Measurements from ENCODE around the gene AKR7A3. TPM values are rescaled to one million over a fixed set of nuclear protein-coding genes. Genes with fewer than 3 reads are reported as not detected.

The AKR7A3 gene
- total and polyA plus RNA-seq, 9 of the 15 experiments (the other 6 are each of a cell fraction or from before 2014, with no cell fraction given): 0.04 to 1.5 (median 0.44) TPM; not detected in 1

DNA sequence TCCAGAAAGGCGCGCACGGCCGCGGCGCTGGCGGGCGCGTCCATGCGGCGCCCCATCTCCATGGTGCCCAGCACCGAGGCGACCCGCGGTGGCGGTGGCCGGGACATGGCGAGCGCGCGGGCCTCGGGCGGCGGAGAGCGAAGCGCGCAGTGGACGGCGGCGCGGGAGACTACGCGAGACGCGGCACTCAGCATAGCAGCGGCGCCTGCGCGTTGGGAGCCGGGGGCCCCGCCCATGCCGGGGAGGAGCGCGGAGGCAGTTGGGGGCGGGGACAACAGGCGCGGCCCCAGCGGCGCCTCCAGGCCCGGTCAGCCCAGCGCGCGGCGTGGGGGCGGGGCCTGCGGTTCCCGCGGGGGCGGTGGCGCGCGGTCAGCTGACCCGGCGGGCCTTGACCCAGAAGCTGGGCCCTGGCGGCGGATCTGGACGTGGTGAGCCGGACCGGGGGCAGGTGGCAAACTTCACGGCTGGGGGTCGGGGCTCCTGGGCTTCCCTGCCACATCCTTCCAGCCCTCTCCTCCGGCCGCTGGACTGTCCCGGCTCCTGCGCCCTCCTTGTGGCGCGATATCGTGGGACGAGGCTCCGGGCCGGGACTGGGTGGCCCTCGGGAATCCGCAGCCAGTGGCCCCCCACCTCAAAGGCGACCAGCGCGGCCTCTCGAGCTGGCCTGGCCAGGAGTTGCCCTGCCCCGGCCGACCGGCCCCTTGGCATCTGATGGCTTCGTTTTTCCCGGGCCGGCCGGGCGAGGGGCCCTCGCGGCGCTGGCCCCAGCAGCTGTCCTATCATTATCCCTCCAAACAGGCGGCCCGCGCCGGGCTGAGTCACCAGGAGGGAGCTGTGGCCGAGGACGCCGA, 23.6 kb upstream of the AKR7A3 start, which contains the start of the genes AKR7A2 and SLC66A1 (continued):
- TF ChIP-seq, protein P1, sequence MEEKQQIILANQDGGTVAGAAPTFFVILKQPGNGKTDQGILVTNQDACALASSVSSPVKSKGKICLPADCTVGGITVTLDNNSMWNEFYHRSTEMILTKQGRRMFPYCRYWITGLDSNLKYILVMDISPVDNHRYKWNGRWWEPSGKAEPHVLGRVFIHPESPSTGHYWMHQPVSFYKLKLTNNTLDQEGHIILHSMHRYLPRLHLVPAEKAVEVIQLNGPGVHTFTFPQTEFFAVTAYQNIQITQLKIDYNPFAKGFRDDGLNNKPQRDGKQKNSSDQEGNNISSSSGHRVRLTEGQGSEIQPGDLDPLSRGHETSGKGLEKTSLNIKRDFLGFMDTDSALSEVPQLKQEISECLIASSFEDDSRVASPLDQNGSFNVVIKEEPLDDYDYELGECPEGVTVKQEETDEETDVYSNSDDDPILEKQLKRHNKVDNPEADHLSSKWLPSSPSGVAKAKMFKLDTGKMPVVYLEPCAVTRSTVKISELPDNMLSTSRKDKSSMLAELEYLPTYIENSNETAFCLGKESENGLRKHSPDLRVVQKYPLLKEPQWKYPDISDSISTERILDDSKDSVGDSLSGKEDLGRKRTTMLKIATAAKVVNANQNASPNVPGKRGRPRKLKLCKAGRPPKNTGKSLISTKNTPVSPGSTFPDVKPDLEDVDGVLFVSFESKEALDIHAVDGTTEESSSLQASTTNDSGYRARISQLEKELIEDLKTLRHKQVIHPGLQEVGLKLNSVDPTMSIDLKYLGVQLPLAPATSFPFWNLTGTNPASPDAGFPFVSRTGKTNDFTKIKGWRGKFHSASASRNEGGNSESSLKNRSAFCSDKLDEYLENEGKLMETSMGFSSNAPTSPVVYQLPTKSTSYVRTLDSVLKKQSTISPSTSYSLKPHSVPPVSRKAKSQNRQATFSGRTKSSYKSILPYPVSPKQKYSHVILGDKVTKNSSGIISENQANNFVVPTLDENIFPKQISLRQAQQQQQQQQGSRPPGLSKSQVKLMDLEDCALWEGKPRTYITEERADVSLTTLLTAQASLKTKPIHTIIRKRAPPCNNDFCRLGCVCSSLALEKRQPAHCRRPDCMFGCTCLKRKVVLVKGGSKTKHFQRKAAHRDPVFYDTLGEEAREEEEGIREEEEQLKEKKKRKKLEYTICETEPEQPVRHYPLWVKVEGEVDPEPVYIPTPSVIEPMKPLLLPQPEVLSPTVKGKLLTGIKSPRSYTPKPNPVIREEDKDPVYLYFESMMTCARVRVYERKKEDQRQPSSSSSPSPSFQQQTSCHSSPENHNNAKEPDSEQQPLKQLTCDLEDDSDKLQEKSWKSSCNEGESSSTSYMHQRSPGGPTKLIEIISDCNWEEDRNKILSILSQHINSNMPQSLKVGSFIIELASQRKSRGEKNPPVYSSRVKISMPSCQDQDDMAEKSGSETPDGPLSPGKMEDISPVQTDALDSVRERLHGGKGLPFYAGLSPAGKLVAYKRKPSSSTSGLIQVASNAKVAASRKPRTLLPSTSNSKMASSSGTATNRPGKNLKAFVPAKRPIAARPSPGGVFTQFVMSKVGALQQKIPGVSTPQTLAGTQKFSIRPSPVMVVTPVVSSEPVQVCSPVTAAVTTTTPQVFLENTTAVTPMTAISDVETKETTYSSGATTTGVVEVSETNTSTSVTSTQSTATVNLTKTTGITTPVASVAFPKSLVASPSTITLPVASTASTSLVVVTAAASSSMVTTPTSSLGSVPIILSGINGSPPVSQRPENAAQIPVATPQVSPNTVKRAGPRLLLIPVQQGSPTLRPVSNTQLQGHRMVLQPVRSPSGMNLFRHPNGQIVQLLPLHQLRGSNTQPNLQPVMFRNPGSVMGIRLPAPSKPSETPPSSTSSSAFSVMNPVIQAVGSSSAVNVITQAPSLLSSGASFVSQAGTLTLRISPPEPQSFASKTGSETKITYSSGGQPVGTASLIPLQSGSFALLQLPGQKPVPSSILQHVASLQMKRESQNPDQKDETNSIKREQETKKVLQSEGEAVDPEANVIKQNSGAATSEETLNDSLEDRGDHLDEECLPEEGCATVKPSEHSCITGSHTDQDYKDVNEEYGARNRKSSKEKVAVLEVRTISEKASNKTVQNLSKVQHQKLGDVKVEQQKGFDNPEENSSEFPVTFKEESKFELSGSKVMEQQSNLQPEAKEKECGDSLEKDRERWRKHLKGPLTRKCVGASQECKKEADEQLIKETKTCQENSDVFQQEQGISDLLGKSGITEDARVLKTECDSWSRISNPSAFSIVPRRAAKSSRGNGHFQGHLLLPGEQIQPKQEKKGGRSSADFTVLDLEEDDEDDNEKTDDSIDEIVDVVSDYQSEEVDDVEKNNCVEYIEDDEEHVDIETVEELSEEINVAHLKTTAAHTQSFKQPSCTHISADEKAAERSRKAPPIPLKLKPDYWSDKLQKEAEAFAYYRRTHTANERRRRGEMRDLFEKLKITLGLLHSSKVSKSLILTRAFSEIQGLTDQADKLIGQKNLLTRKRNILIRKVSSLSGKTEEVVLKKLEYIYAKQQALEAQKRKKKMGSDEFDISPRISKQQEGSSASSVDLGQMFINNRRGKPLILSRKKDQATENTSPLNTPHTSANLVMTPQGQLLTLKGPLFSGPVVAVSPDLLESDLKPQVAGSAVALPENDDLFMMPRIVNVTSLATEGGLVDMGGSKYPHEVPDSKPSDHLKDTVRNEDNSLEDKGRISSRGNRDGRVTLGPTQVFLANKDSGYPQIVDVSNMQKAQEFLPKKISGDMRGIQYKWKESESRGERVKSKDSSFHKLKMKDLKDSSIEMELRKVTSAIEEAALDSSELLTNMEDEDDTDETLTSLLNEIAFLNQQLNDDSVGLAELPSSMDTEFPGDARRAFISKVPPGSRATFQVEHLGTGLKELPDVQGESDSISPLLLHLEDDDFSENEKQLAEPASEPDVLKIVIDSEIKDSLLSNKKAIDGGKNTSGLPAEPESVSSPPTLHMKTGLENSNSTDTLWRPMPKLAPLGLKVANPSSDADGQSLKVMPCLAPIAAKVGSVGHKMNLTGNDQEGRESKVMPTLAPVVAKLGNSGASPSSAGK (IDR thresholded peaks at IDR 0.05): peak; percentile 94
- TF ChIP-seq RHOXF2B (CRISPR knock-in tag; conservative IDR thresholded peaks at IDR 0.05) (no peak), BMI1 (IDR thresholded peaks at IDR 0.05; ENCODE audit: low read length) (no peak), ZNF696 (CRISPR knock-in tag; conservative IDR thresholded peaks at IDR 0.05) (no peak), CHD2 (IDR thresholded peaks at IDR 0.05; ENCODE audit: low read depth, low read length) (peak; percentile 93), XRCC3 (IDR thresholded peaks at IDR 0.05) (no peak)
- TF ChIP-seq, protein P2, sequence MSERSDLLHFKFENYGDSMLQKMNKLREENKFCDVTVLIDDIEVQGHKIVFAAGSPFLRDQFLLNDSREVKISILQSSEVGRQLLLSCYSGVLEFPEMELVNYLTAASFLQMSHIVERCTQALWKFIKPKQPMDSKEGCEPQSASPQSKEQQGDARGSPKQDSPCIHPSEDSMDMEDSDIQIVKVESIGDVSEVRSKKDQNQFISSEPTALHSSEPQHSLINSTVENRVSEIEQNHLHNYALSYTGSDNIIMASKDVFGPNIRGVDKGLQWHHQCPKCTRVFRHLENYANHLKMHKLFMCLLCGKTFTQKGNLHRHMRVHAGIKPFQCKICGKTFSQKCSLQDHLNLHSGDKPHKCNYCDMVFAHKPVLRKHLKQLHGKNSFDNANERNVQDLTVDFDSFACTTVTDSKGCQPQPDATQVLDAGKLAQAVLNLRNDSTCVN (CRISPR knock-in tag; IDR thresholded peaks at IDR 0.05): peak; percentile 61
- TF ChIP-seq, protein P3, sequence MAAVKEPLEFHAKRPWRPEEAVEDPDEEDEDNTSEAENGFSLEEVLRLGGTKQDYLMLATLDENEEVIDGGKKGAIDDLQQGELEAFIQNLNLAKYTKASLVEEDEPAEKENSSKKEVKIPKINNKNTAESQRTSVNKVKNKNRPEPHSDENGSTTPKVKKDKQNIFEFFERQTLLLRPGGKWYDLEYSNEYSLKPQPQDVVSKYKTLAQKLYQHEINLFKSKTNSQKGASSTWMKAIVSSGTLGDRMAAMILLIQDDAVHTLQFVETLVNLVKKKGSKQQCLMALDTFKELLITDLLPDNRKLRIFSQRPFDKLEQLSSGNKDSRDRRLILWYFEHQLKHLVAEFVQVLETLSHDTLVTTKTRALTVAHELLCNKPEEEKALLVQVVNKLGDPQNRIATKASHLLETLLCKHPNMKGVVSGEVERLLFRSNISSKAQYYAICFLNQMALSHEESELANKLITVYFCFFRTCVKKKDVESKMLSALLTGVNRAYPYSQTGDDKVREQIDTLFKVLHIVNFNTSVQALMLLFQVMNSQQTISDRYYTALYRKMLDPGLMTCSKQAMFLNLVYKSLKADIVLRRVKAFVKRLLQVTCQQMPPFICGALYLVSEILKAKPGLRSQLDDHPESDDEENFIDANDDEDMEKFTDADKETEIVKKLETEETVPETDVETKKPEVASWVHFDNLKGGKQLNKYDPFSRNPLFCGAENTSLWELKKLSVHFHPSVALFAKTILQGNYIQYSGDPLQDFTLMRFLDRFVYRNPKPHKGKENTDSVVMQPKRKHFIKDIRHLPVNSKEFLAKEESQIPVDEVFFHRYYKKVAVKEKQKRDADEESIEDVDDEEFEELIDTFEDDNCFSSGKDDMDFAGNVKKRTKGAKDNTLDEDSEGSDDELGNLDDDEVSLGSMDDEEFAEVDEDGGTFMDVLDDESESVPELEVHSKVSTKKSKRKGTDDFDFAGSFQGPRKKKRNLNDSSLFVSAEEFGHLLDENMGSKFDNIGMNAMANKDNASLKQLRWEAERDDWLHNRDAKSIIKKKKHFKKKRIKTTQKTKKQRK (IDR thresholded peaks at IDR 0.05; ENCODE audit: borderline replicate concordance, low read depth, low read length): no peak

All from K562 (cell line).